Measurements from ENCODE around the gene SRPX. TPM values are rescaled to one million over a fixed set of nuclear protein-coding genes. Genes with fewer than 3 reads are reported as not detected.
A peak's percentile ranks its signal among the peaks of the same experiment; 100 is the strongest.

The SRPX gene
- total and polyA plus RNA-seq, 8 donors, result 2.3 to 23.6 (median 12.6) TPM

- DNase-seq (peak; percentile 54 to 75 (median 72)), ATAC-seq (peak; percentile 94 to 100 (median 96)), FAIRE-seq (no peak)
- H3K36me3 ChIP-seq, result no peaks in the 10 kb centered on the region
- H3K9me3 ChIP-seq, result no peaks in the 10 kb centered on the region
- intact Hi-C loops (cut with DNase I), result no loop called here
- peaks cover 0 to 4% (median under 1%) of the 10 kb centered on the region in 4 donors for H3K27me3 ChIP-seq
- TF ChIP-seq, protein P1, sequence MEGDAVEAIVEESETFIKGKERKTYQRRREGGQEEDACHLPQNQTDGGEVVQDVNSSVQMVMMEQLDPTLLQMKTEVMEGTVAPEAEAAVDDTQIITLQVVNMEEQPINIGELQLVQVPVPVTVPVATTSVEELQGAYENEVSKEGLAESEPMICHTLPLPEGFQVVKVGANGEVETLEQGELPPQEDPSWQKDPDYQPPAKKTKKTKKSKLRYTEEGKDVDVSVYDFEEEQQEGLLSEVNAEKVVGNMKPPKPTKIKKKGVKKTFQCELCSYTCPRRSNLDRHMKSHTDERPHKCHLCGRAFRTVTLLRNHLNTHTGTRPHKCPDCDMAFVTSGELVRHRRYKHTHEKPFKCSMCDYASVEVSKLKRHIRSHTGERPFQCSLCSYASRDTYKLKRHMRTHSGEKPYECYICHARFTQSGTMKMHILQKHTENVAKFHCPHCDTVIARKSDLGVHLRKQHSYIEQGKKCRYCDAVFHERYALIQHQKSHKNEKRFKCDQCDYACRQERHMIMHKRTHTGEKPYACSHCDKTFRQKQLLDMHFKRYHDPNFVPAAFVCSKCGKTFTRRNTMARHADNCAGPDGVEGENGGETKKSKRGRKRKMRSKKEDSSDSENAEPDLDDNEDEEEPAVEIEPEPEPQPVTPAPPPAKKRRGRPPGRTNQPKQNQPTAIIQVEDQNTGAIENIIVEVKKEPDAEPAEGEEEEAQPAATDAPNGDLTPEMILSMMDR (IDR thresholded peaks at IDR 0.05), result no peak
- H3K4me1 ChIP-seq, result no peaks in the 10 kb centered on the region
- no peak overlapping the region for H3K27ac ChIP-seq
- no peak overlapping the region for H3K4me3 ChIP-seq
- WGBS, 2 donors, result 36 to 44% methylated on average over 7 of the region's 7 CpGs
These were observed 103.2 kb downstream of the SRPX start for GRCh38 chrX:38117485-38117884.

- Histone ChIP-seq H3K36me3 (no peaks in the 10 kb centered on the region), H3K4me3 (no peak overlapping the region), H3K27me3 (peaks cover 0 to 4% (median 0%) of the 10 kb centered on the region in 4 donors), H3K9me3 (no peaks in the 10 kb centered on the region), H3K4me1 (no peaks in the 10 kb centered on the region), H3K27ac (no peak overlapping the region)
- intact Hi-C loops (cut with DNase I), result no loop called here
- WGBS, 2 donors, result 54 to 80% methylated on average over 1 of the region's 1 CpG
- TF ChIP-seq, protein P1 (IDR thresholded peaks at IDR 0.05), result no peak
- FAIRE-seq (no peak), ATAC-seq (no peak), DNase-seq (no peak)
These were observed 104.0 kb downstream of the SRPX start for GRCh38 chrX:38116706-38117105.

GRCh38 chrX:38112566-38112965 is 108.1 kb downstream of the SRPX start:
- ATAC-seq, result no peak
- Histone ChIP-seq H3K27me3 (peaks cover 0 to 4% (median 0%) of the 10 kb centered on the region in 4 donors), H3K4me1 (no peaks in the 10 kb centered on the region), H3K4me3 (no peak overlapping the region), H3K9me3 (no peaks in the 10 kb centered on the region), H3K36me3 (no peaks in the 10 kb centered on the region), H3K27ac (no peak overlapping the region)
- TF ChIP-seq, protein P1 (IDR thresholded peaks at IDR 0.05), result no peak
- DNase-seq, result no peak
- WGBS, 2 donors, result 66 to 80% methylated on average over 4 of the region's 4 CpGs
- intact Hi-C loops (cut with DNase I), result no loop called here
- no peak for FAIRE-seq

GRCh38 chrX:38111196-38111595 is 109.5 kb downstream of the SRPX start:
- intact Hi-C loops (cut with DNase I), result no loop called here
- Histone ChIP-seq H3K9me3 (no peaks in the 10 kb centered on the region), H3K4me1 (no peaks in the 10 kb centered on the region), H3K4me3 (no peak overlapping the region), H3K27me3 (no peaks in the 10 kb centered on the region), H3K27ac (no peak overlapping the region), H3K36me3 (no peaks in the 10 kb centered on the region)
- TF ChIP-seq, protein P1 (IDR thresholded peaks at IDR 0.05), result no peak
- ATAC-seq (no peak), FAIRE-seq (no peak), DNase-seq (no peak)
- WGBS, 2 donors, result 84 to 97% methylated on average over 5 of the region's 5 CpGs

DNA sequence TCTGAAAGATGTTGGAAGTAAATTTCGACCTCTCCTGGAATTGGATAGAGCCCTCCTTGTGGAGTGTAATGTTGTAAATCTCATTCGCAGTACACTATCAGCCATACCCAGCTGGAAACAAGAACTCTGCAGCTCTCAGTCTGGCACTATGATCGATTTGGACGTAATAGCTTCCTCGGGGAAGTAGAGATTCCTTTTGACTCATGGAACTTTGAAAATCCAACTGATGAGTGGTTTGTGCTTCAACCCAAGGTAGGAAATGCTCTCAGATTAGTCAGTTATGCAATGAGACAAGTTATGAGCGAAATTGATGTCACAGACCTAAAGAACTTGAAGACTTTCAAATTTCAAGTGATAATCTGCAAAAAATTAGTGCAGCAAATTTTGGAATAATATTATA is 110.4 kb downstream of the SRPX start:
- Histone ChIP-seq H3K27me3 (no peaks in the 10 kb centered on the region), H3K4me3 (no peak overlapping the region), H3K27ac (no peak overlapping the region), H3K36me3 (no peaks in the 10 kb centered on the region), H3K9me3 (no peaks in the 10 kb centered on the region), H3K4me1 (no peaks in the 10 kb centered on the region)
- ATAC-seq, result no peak
- no peak for FAIRE-seq
- whole genome bisulfite sequencing, 2 donors, result 62 to 84% methylated on average over 6 of the region's 6 CpGs
- TF ChIP-seq, protein P1 (IDR thresholded peaks at IDR 0.05), result no peak
- DNase-seq, result no peak
- intact Hi-C loops (cut with DNase I), result no loop called here
